ENCODE measurements around the gene USHBP1.

GRCh38 chr19:17259934-17260333, 4.6 kb downstream of the USHBP1 start:
- TF ChIP-seq CTCF (IDR thresholded peaks at IDR 0.05) (no peak), POLR2A (IDR thresholded peaks at IDR 0.05) (no peak)

Data from lower leg skin (tissue), 3 donors.